ENCODE measurements around the gene SYNGR1.
A peak's percentile ranks its signal among the peaks of the same experiment; 100 is the strongest.

The SYNGR1 gene

GRCh38 chr22:39349967-39350726 is at the start of gene SYNGR1:
SYNGR1 (plus strand) TSS chr22:39349991; CDS start chr22:39350011, 20 bp downstream.
- H3K36me3 ChIP-seq: peaks cover 6% of the 10 kb centered on the region
- DNase-seq: no peak
- peak within 1 kb of the TSS; percentile 65 for H3K27ac ChIP-seq
- peak within 1 kb of the TSS; percentile 89 for H3K4me3 ChIP-seq (ENCODE audit: low read depth, low read length)
- TF ChIP-seq CTCF (IDR thresholded peaks at IDR 0.05; ENCODE audit: low read depth, low read length): no peak
- no peaks in the 10 kb centered on the region for H3K27me3 ChIP-seq (ENCODE audit: insufficient read depth, low read depth, severe bottlenecking)
- no peaks in the 10 kb centered on the region for H3K9me3 ChIP-seq (ENCODE audit: severe bottlenecking)

- TF ChIP-seq CTCF (IDR thresholded peaks at IDR 0.05; ENCODE audit: low read depth, low read length): no peak
- H3K36me3 ChIP-seq: no peaks in the 10 kb centered on the region
- H3K27ac ChIP-seq: no peak overlapping the region
- H3K27me3 ChIP-seq (ENCODE audit: insufficient read depth, low read depth, severe bottlenecking): no peaks in the 10 kb centered on the region
- DNase-seq: no peak
- no peaks in the 10 kb centered on the region for H3K9me3 ChIP-seq (ENCODE audit: severe bottlenecking)
- no peak overlapping the region for H3K4me3 ChIP-seq (ENCODE audit: low read depth, low read length)
These were observed 49.5 kb upstream of the SYNGR1 start for GRCh38 chr22:39300186-39300830.

- Histone ChIP-seq H3K4me3 (ENCODE audit: low read depth, low read length) (no peak overlapping the region), H3K36me3 (no peaks in the 10 kb centered on the region), H3K27ac (no peak overlapping the region), H3K27me3 (ENCODE audit: insufficient read depth, low read depth, severe bottlenecking) (no peaks in the 10 kb centered on the region), H3K9me3 (ENCODE audit: severe bottlenecking) (no peaks in the 10 kb centered on the region)
- DNase-seq: no peak
- no peak for TF ChIP-seq CTCF (IDR thresholded peaks at IDR 0.05; ENCODE audit: low read depth, low read length)
These were observed 48.7 kb upstream of the SYNGR1 start for GRCh38 chr22:39301108-39301507.

GRCh38 chr22:39301926-39302325 is 47.9 kb upstream of the SYNGR1 start:
- DNase-seq: no peak
- no peak for TF ChIP-seq CTCF (IDR thresholded peaks at IDR 0.05; ENCODE audit: low read depth, low read length)
- H3K9me3 ChIP-seq (ENCODE audit: severe bottlenecking): no peaks in the 10 kb centered on the region

GRCh38 chr22:39302431-39302960 is 47.3 kb upstream of the SYNGR1 start:
- Histone ChIP-seq H3K4me3 (ENCODE audit: low read depth, low read length) (no peak overlapping the region), H3K9me3 (ENCODE audit: severe bottlenecking) (no peaks in the 10 kb centered on the region), H3K27ac (no peak overlapping the region), H3K27me3 (ENCODE audit: insufficient read depth, low read depth, severe bottlenecking) (no peaks in the 10 kb centered on the region), H3K36me3 (no peaks in the 10 kb centered on the region; the same call in 1 of the 2 replicates)
- DNase-seq: no peak
- no peak for TF ChIP-seq CTCF (IDR thresholded peaks at IDR 0.05; ENCODE audit: low read depth, low read length)

More at GRCh38 chr22:39301926-39302325, 47.9 kb upstream of the SYNGR1 start:
- Histone ChIP-seq H3K4me3 (ENCODE audit: low read depth, low read length) (no peak overlapping the region), H3K36me3 (no peaks in the 10 kb centered on the region), H3K27ac (no peak overlapping the region), H3K27me3 (ENCODE audit: insufficient read depth, low read depth, severe bottlenecking) (no peaks in the 10 kb centered on the region)

All from WERI-Rb-1 (cell line).